KMS-11 (cell line): ENCODE measurements around the gene UBE2R2.
A peak's percentile ranks its signal among the peaks of the same experiment; 100 is the strongest.

Experiments
- H2AFZ ChIP-seq: fragments of 200-600 bp; sonication (generic); 2 replicates; pipeline ENCODE4 v1.6.1; 2016; ENCODE audit warnings: antibody characterized with exemption, mixed run types, low read depth
- H3K27ac ChIP-seq: fragments of 200-600 bp; sonication (generic); 2 replicates; pipeline ENCODE4 v1.6.1; 2016; ENCODE audit warnings: mild to moderate bottlenecking, mixed run types
- H3K27me3 ChIP-seq: fragments of 200-600 bp; sonication (generic); 2 replicates; pipeline ENCODE4 v1.6.1; 2017; ENCODE audit warnings: mild to moderate bottlenecking, low read depth, mixed run types, moderate library complexity; ENCODE audit not compliant: insufficient read depth
- H3K36me3 ChIP-seq: fragments of 200-600 bp; sonication (generic); 2 replicates; pipeline ENCODE4 v1.6.1; 2017; ENCODE audit warnings: mild to moderate bottlenecking, mixed run types; ENCODE audit not compliant: insufficient read depth
- H3K4me1 ChIP-seq: fragments of 200-600 bp; sonication (generic); 2 replicates; pipeline ENCODE4 v1.6.1; 2016; ENCODE audit warnings: mild to moderate bottlenecking, low read depth, mixed run types; ENCODE audit not compliant: poor library complexity, severe bottlenecking
- H3K4me2 ChIP-seq: fragments of 200-600 bp; sonication (generic); 2 replicates; pipeline ENCODE4 v1.7.0; 2016; ENCODE audit warnings: mild to moderate bottlenecking, mixed run types
- H3K4me3 ChIP-seq: fragments of 200-600 bp; sonication (generic); IDR thresholded peaks from 2 replicates; pipeline ENCODE4 v1.6.1; 2017; ENCODE audit warnings: low read depth, low read length, mixed read lengths; ENCODE audit not compliant: insufficient read depth
- H3K79me2 ChIP-seq: fragments of 200-600 bp; sonication (generic); 2 replicates; pipeline ENCODE4 v1.6.1; 2016; ENCODE audit warnings: low read depth, mixed run types; ENCODE audit not compliant: insufficient read depth
- H3K9ac ChIP-seq: fragments of 200-600 bp; sonication (generic); 2 replicates; pipeline ENCODE4 v1.6.1; 2016; ENCODE audit warnings: mild to moderate bottlenecking, mixed run types
- H4K20me1 ChIP-seq: fragments of 200-600 bp; sonication (generic); 2 replicates; pipeline ENCODE4 v1.6.1; 2016; ENCODE audit warnings: mild to moderate bottlenecking, mixed run types; ENCODE audit not compliant: insufficient read depth
- CTCF ChIP-seq: fragments of 200-600 bp; sonication (generic); conservative IDR thresholded peaks from 2 replicates; pipeline ENCODE4 v1.6.1; 2017; ENCODE audit warnings: low read depth, mild to moderate bottlenecking, antibody characterized with exemption, low read length, moderate library complexity, mixed read lengths

The UBE2R2 gene

GRCh38 chr9:33917036-33917435 is 100.1 kb downstream of the UBE2R2 start:
- no peaks in the 10 kb centered on the region for H4K20me1 ChIP-seq
- TF ChIP-seq CTCF, result no peak
- no peak overlapping the region for H2AFZ ChIP-seq
- H3K9ac ChIP-seq, result no peak overlapping the region
- peaks cover 5% of the 10 kb centered on the region; the same call in 1 of the 2 replicates for H3K36me3 ChIP-seq
- H3K4me3 ChIP-seq, result no peak overlapping the region
- no peaks in the 10 kb centered on the region for H3K27me3 ChIP-seq
- no peak overlapping the region for H3K27ac ChIP-seq
- no peak overlapping the region for H3K4me2 ChIP-seq
- H3K4me1 ChIP-seq, result no peaks in the 10 kb centered on the region
- H3K79me2 ChIP-seq, result peaks cover 3% of the 10 kb centered on the region; the same call in 1 of the 2 replicates

GRCh38 chr9:33919276-33919897 is 102.4 kb downstream of the UBE2R2 start:
- H3K79me2 ChIP-seq, result peaks cover 3% of the 10 kb centered on the region; the same call in 1 of the 2 replicates
- H3K36me3 ChIP-seq, result peaks cover 5% of the 10 kb centered on the region; the same call in 1 of the 2 replicates
- H3K9ac ChIP-seq, result no peak overlapping the region

GRCh38 chr9:33921967-33922895 is 105.3 kb downstream of the UBE2R2 start:
- Histone ChIP-seq H3K9ac (no peak overlapping the region), H3K27ac (no peak overlapping the region), H3K4me1 (no peaks in the 10 kb centered on the region), H2AFZ (no peak overlapping the region), H4K20me1 (no peaks in the 10 kb centered on the region), H3K36me3 (peaks cover 8% of the 10 kb centered on the region; the same call in 1 of the 2 replicates), H3K27me3 (no peaks in the 10 kb centered on the region), H3K79me2 (no peaks in the 10 kb centered on the region), H3K4me3 (no peak overlapping the region), H3K4me2 (no peak overlapping the region)
- peak; percentile 73 for TF ChIP-seq CTCF

More at GRCh38 chr9:33919276-33919897, 102.4 kb downstream of the UBE2R2 start:
- H3K4me3 ChIP-seq, result no peak overlapping the region
- H3K27me3 ChIP-seq, result no peaks in the 10 kb centered on the region
- H4K20me1 ChIP-seq, result no peaks in the 10 kb centered on the region
- no peak overlapping the region for H2AFZ ChIP-seq
- no peaks in the 10 kb centered on the region for H3K4me1 ChIP-seq
- H3K27ac ChIP-seq, result no peak overlapping the region
- no peak overlapping the region for H3K4me2 ChIP-seq
- TF ChIP-seq CTCF, result no peak

- Histone ChIP-seq H3K27ac (no peak overlapping the region), H2AFZ (no peak overlapping the region), H3K9ac (no peak overlapping the region), H3K4me1 (no peaks in the 10 kb centered on the region), H3K4me2 (no peak overlapping the region), H3K27me3 (no peaks in the 10 kb centered on the region), H3K79me2 (no peaks in the 10 kb centered on the region), H3K4me3 (no peak overlapping the region), H4K20me1 (no peaks in the 10 kb centered on the region), H3K36me3 (peaks cover 13% of the 10 kb centered on the region; the same call in 1 of the 2 replicates)
- TF ChIP-seq CTCF, result no peak
Observed at GRCh38 chr9:33923079-33923478, 106.1 kb downstream of the UBE2R2 start.
